Tibial nerve (tissue), 4 donors: Measurements from ENCODE around the gene AHRR.

Experiments used
- EP300 ChIP-seq, 2 donors: sonication (generic); formaldehyde crosslinking; IDR thresholded peaks; one replicate each; pipeline ENCODE4 v1.6.1; 2017; ENCODE audit warnings: antibody characterized with exemption in 2 of 2, mild to moderate bottlenecking in 1 of 2
- POLR2A ChIP-seq, 2 donors: fragments of 450-650 bp; IDR thresholded peaks; one replicate each; pipeline ENCODE4 v1.6.1; 2017; ENCODE audit warnings: antibody characterized with exemption in 2 of 2, mild to moderate bottlenecking in 2 of 2, moderate library complexity in 2 of 2
- TF ChIP-seq, protein P1 (sequence below), 5 experiments: fragments of 200-600 bp in 3 of 5; fragments of 450-650 bp in 2 of 5; sonication (generic) in 3 of 5; IDR thresholded peaks; one replicate each; pipeline ENCODE4 v1.5.1; 2016 to 2019; ENCODE audit warnings: antibody characterized with exemption in 5 of 5, mild to moderate bottlenecking in 3 of 5, moderate library complexity in 2 of 5

DNA sequence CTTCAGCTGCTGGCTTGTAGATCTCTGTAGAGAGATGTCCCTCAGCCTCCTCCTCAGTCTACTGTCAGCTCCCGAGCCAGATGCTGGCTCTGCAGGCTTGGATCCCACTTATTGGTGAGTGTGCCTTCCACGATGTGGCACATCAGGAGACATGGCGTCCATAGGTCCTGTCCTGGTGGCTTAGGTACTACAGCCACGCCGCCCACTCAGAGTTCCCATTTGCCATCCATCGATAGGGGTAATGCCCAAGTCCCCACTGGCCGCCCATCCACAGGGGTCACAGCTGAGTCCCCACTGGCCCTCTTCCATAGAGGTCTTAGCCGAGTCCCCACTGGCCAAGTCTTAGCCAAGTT, 138.7 kb downstream of the AHRR start:
- TF ChIP-seq EP300 (IDR thresholded peaks at IDR 0.05) = no peak
- no peak for TF ChIP-seq POLR2A (IDR thresholded peaks at IDR 0.05)
- TF ChIP-seq, protein P1, sequence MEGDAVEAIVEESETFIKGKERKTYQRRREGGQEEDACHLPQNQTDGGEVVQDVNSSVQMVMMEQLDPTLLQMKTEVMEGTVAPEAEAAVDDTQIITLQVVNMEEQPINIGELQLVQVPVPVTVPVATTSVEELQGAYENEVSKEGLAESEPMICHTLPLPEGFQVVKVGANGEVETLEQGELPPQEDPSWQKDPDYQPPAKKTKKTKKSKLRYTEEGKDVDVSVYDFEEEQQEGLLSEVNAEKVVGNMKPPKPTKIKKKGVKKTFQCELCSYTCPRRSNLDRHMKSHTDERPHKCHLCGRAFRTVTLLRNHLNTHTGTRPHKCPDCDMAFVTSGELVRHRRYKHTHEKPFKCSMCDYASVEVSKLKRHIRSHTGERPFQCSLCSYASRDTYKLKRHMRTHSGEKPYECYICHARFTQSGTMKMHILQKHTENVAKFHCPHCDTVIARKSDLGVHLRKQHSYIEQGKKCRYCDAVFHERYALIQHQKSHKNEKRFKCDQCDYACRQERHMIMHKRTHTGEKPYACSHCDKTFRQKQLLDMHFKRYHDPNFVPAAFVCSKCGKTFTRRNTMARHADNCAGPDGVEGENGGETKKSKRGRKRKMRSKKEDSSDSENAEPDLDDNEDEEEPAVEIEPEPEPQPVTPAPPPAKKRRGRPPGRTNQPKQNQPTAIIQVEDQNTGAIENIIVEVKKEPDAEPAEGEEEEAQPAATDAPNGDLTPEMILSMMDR (IDR thresholded peaks at IDR 0.05) = no peak
